ENCODE data around the gene HLF.

GRCh38 chr17:55326030-55326429 is 61.3 kb downstream of the HLF start:
- TF ChIP-seq, protein P1, sequence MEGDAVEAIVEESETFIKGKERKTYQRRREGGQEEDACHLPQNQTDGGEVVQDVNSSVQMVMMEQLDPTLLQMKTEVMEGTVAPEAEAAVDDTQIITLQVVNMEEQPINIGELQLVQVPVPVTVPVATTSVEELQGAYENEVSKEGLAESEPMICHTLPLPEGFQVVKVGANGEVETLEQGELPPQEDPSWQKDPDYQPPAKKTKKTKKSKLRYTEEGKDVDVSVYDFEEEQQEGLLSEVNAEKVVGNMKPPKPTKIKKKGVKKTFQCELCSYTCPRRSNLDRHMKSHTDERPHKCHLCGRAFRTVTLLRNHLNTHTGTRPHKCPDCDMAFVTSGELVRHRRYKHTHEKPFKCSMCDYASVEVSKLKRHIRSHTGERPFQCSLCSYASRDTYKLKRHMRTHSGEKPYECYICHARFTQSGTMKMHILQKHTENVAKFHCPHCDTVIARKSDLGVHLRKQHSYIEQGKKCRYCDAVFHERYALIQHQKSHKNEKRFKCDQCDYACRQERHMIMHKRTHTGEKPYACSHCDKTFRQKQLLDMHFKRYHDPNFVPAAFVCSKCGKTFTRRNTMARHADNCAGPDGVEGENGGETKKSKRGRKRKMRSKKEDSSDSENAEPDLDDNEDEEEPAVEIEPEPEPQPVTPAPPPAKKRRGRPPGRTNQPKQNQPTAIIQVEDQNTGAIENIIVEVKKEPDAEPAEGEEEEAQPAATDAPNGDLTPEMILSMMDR (IDR thresholded peaks at IDR 0.05) = no peak
- no peak for TF ChIP-seq POLR2A (IDR thresholded peaks at IDR 0.05)

All from ovary (tissue), 3 donors.